ENCODE data around the gene TMEM121B.
A peak's percentile ranks its signal among the peaks of the same experiment; 100 is the strongest.

Gene TMEM121B

DNA sequence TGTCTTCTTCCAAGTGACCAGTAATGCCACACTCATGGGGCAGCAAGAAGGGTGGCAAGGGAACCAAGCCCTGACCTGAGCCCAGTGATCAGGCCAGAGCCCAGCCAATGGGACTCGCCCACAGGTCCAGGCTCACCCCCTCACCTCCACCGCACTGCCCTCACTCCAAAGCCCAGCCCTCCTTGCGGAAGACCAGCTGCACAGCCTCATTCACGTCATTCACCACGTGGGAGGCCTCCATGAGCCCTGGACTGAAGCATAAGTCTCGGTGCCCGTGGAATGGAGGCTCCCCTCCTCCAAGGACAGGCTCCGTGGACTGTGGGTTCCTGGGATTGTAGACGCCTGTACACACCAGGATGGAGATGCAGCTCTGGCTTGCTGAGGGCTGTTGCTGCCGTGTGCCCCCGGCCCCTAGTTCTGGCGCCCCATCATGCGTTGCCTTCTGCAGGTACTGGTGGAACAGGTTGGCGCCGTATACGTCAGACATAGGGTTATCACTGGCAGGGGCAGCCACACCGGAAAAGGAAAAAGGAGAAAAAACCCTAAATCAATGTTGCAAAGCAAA lies 16.8 kb upstream of the TMEM121B start:
- DNase-seq = no peak

DNA sequence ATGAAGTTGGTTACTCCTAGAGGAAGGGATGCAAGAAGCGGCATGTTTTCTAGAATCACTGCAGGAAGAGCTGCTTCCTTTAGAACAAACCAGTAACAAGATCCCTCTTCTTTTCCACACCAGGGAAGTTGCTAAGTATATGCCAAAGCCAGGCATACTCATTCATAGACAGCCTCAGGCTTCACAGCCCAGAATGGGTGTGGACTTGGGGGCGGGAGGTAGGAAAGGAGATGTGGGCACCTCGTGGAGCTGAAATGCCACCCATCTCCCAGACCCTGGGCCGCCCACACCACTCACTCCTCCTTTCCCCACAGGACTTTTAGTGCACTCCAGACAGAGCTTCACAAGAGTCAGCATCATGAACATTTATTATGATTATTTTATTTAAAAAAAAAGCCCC lies 16.0 kb upstream of the TMEM121B start:
- no peak for DNase-seq

DNA sequence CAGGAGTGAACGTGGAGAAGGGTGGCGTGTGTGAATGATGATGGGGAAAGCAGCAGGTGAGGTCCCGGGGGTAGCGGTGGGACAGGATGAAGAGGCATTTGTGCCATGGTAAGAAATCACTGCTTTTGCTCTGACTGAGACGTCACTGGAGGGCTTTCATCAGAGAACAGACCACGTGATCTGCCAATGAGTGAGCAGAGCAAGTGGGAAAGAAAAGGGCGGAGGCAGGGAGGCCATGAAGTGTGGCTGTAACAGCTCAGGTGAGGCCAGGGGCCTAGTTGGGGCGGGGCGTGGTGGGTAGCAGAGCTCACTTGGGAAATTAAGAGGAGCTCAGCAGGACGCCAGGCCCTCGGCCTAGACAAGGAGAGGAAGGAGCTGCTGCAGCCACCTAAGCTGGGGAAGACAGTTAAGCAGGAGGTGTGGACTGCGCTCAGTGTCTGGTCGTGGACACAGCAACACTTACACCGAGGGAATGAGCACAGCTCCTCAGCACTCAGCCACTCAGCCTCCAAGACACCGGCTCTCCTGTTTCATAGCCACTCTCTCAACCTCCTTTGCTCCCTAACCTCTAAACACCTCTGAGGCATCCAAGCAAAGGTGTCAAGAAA lies 14.1 kb upstream of the TMEM121B start:
- no peak for DNase-seq

DNA sequence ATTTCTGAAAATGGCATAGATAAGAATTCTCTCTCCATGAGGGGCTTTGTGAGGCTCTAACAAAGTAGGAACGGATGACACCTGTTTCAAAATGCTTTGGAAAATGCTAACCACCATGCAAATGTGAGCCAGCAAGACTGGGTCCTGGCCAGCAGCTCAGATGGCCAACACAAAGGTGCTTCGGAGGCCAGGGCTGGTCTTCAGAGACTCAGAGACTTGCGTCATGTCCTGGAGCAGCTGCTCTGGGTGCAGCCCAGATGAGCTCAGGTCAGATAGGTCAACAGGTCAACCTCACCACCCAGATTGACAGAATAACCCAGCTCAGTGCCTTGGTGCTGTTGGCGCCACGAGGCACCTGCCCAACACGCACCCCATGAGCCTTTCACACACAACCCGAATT lies 12.0 kb upstream of the TMEM121B start:
- DNase-seq = no peak

DNA sequence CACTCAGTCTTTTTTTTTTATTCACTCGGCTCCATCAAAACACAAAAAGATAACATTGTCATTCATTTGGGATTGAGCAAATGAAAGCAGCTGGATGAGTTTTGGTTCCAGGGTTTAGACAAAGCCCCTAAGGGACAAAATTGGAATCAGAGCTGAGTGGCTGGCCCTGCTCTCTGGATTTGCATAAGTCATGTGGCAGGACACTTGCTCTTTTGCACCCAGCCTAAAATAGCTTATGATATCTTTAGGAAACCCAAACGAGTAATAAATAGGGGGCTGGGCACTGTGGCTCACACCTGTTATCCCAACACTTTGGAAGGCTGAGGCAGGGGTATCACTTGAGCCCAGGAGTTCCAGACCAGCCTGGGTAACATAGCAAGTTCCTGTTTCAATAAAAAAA lies 11.0 kb upstream of the TMEM121B start:
- DNase-seq = no peak

DNA sequence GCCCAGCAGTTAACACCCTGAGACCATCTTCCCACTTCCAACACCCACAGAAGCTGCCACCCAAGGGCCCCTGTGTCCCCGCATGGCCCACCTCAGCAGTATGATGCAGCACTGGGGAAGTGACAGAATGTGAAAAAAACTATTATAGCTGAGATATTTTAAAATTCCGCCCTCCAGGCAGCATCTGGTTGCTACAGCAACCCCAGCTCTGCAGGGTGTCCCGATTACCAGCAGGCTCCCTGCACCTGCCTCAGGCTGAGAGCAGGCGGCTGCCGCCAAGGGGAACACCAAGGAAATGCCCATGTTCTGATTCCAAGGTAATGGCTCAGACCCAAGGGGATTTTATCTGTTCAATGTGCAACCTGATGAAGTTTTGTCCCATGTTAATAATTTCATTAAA lies 10.5 kb upstream of the TMEM121B start:
- DNase-seq = no peak

DNA sequence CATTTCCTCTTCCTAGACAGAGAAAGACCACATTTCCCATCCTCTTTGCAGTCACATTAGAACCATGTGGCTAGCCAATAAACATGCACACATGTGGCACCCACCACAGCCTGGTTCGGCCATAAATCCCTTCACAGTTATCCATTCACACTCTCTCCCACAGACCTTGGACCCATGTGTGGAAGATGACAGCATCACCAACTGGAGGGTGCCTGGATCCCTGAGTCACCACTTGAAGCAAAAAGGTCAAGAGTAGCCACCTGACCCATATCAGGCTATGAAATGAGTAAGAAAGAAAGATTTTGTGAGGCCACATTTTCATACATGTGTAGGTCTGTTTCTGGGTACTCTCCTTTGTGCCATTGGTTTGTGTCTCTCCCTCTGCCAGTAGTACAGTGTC lies 9.0 kb upstream of the TMEM121B start:
- DNase-seq = no peak

DNA sequence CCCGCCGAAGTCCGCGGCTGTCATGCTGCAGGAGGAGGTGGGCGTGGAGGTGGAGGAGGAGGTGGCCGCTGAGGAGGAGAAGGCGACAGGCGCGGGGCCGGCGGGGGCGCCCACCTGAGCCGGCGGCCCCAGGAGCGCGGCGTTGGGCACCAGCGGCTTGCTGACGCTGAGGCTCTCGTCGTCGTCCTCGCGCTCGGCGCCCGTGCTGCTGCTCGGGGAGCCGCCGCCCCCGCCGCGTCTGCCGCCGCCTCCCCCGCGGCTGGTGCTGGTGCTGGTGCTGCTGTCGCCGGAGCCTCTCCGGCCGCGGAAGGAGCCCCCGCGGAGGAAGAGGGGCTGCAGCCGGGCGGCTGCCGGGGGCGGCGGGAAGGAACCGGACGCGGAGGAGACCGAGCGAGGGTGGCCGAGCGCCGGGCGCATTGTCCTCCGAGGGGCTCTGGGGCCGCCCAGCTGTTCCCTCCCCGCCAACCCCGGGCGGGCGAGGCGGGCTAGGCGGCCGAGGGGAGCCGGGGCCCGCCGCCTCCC lies 388 bp downstream of the TMEM121B start:
- DNase-seq = peak; percentile 14

DNA sequence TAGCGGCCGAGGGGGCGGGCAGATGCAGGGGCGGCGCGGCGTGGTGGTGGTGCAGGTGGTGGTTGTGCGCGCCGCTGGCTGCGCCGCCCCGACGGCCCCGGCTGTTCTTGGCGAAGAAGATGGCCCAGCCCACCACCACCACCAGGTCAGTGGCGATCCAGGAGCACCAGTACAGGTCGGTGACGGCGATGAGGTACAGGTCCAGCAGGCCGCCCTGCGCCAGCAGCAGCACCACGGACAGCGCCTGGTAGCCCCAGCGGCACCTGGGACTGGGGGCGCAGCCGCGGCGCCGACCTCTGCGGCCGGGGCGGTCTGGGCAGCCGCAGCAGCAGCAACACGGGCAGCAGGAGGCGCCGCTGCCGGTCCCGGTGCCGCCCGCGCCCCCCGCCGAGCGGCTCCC lies 879 bp downstream of the TMEM121B start:
- peak; percentile 73 for DNase-seq

DNA sequence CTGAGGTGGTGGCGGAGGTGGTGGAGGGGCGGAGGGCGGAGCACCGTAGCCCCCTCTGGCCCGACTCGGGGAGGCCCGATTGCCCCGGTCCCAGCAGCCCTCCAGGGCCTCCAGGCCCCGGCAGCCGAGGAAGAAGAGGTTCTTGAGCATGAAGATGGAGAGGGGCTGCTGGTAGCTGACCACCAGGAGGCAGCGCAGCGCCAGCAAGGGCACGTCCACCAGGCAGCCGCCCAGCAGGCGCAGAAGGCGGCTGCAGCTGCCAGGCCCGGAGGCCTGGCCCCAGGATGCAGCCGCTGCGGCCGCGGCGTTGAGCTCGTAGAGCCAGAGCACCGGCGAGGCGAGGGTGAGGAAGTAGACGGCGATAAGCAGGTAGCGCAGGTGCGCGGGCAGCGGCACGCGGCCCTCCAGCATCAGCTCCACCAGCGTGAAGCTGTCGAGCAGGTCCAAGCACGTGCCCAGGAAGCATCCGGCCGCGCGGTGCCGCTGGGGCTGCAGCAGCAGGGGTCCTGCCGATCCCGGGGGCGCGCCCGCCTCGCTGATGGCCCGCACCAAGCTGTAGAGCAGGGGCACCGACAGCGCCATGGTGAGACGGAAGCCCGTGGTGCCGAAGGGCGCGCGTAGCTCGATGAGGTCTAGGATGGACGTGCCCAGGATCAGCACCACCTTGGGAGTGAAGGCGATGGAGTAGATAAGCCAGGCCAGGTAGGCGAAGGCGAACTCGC lies 1.5 kb downstream of the TMEM121B start:
- no peak for DNase-seq

DNA sequence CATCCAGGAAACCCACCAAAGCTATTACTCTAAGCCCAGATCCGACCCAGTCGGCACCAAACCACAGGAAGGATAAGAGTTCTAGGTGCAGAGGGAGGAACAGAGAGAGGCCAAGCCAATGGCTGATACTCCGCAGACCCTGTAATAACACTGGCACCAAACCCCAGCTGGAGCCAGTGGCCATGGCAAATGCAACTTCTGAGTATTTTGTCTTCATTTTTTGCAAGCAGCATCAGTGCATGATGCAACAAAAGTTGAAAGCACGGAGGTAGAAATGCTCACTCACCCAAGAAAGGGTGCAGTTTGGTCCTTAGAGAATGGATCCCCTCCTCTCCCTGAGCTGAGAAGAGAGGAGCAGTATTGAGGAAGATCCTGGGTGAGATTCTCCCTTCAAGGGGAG lies 2.8 kb downstream of the TMEM121B start:
- DNase-seq = no peak

DNA sequence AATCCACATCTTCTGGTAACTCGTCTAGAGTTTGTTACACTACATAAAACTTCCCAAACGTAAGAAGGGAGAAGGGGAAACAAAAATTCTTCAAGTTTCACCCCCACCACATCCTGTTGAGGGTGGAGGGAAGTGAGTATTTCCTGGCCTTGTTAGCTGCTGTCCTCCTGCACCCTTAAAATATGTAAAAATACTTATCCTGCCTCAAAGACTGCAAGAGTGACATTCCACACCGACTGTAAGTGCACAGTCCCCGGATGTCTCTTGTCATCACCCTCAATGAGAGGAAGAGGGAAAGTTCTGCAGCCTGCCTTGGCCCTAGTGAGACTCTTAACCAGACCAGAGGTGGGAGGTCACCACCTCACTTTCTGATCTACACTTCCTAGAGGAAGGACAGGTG lies 3.3 kb downstream of the TMEM121B start:
- peak; percentile 24 for DNase-seq

DNA sequence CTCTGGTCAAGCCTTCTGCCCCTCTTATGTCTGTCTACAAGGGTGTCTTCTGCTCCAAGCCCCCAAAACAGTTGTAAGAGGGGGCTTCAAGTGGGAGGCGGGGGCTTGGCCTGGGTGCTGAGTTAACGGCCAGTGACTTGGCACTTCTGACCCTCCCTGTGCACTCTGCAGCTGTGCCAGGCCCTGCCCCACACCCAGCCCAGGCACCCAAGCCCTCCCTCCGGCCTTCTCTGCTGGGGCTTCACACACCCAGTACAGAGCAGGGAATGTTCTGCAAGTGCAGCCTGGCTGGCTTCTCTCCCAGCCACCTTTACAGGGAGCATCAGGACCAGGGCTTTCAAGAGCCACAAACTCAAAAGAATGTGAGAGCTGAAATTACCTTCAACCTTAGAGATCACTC lies 3.8 kb downstream of the TMEM121B start:
- no peak for DNase-seq

DNA sequence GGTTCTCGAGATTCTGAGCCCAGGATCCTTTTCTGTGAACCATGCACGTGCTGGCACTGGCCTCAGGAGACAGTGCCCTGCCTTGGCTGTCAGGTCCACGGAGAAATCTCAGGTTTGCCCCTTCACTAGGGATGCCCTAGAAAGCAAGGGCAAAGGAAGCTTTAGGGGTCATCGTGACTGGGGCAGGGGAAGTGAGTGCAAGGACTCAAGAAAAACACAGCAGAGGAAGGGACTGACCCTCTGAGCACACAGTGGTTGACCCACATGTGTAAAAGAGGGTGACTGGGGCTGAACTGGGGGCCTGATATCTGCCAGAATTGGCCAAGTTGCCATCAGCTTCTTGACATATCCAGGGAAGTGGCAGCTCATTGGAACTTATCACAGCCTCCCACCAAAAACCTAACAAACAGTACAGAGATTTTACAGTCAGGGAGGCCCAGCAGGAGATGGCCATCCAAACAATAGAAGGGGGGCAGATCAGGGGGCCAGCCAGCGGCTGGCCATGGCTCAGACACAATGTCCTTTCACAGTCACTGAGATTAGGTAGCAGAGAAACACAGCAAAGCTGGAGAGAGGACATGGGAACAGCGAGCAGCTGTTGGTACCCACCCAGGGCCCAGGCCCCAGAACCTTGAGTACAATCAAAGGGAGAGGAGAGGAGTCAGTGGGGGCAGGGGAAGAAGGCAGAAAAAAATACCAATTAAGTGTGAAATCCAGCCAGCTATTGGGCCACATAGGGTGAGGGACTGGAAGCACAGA lies 4.4 kb downstream of the TMEM121B start:
- no peak for DNase-seq

DNA sequence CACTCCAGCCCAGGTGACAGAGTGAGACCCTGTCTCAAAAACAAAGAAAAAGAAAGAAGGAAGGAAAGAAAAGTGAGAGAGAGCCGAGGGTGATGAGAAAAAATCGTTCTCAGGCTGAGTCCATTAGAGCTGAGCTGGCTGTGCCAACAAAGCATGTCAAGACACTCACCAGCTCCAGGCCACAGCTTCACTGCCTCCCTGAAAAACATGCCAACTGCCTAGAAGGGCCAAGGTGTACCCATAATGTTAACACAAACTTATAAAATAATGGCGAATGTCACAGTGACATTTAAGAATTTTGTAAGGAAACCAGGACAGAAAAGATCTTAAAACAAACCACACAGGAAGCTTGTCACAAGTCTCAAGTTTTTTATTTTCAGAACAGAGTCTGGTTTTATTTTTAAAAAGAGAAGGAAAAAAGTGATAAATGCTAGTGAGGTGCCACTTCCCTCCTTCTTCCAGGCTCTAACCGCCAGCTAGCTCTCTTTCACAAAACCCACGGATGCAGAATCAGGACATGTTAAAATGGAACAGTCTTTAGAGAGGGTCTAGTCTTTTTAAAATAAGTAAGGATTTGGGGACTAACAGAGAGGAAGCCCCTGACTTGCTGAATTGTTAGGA lies 5.1 kb downstream of the TMEM121B start:
- no peak for DNase-seq

DNA sequence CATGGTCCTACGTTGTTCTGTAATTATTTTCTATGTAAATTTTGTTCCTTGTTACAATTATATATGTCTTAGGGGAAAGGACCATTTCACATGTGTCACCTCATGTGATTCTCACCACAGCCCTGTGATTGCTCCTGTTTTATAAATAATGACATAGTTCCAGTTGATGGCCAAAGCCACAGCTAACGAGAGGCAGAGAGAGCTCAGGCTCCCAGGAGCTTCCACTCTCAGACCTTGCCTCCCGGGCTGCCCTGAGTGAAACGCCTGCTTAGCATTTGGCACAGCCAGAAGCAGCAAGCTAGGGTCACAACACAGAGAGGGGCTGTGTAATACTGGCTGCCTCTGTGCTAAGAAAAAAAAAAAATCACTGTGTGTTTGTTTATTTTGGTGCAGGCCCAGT lies 5.9 kb downstream of the TMEM121B start:
- DNase-seq = no peak

DNA sequence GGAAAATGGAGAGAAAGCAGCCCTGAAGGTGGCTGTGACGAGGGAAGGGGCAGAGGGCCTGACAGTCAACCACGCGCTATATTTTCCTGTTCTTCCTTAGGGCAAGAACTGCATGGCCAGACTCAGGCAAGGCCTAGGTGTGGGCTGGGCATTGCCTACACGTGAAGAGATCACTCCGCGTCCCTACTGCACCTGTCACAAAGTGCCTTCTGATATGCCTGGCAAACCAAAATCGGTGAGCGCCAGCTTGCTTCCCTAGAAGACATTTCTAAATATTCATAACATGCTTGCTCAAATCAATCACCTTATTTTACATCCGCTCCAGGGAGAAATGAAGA lies 6.3 kb downstream of the TMEM121B start:
- no peak for DNase-seq

DNA sequence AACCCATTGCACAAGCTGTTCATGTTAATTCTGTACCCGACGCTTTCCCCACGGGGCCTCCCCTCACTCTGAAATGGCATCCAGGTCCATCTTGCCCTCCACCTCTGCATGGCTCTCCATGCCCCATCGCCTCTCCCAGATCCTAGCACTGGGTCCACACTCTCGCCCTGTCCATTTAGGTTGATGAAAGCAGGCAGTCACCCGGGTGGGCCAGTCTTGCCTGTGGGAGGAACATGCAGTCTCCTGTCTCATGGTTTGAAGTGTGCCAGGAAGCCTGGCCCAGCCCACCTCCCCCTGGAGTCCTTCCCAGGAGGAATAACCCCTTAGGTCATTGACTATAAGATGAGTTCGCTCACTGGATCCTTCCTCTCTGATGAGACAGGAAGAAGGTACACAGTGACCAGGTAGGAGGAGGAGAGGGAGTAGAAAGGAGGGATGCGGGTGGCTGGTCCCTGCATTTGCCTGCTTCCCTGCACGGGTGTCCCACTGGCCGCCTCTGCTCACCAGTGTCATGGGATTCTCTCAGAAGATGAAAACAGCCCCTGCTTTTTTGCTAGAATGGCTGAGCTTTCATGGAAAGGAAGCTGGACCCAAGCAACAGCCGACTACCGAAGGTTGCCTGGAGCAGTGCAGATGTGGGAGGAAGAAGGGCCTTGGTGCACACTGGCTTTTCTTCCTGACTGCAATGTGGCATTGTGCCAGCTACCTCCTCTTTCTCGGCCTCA lies 6.8 kb downstream of the TMEM121B start:
- no peak for DNase-seq

DNA sequence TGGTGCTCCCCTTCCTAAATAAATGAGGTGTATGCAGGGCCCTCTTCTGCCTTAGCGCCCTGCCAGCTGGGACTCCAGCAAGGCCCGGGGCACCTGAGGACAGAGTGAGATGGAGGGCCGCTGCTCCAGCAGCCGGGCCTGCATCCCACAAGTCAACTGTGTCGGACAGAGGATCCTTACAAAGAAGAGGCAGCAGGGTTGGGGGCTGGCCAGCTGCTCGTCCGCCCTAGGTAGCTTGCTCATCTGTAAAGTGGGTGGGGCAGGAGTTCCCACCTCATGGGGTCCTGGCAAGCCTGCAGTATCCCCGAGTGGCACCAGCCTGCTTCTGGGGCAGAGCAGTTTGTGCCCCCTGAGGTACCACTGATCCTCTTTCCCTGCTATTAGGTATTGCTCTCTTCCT lies 7.6 kb downstream of the TMEM121B start:
- DNase-seq = no peak

DNA sequence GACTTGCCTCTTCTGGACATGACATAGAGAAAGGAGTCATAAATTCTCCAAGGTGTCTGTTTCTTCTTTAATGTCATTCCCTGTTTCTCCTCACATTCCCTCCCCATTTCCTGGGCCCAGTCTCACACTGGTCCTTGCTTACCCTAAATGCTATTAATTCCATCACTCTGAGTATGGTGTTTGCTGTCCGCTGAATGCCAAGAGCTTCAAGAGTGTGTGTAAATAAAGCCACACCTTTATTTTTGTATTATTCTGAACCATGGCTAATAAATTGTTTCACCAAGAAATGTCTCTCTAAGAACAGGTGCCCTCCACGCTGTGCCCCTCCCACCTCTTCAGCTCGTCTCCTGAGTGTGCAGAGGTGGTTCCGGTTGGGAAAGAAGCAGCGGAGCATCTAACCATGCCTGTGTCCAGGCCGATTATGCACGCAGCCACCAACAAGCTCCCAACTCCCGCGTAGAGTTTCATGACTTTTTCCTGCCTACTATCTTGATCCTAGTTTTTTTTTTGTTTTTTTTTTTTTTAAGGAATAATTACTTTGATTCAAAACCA lies 8.6 kb downstream of the TMEM121B start:
- DNase-seq = no peak

DNA sequence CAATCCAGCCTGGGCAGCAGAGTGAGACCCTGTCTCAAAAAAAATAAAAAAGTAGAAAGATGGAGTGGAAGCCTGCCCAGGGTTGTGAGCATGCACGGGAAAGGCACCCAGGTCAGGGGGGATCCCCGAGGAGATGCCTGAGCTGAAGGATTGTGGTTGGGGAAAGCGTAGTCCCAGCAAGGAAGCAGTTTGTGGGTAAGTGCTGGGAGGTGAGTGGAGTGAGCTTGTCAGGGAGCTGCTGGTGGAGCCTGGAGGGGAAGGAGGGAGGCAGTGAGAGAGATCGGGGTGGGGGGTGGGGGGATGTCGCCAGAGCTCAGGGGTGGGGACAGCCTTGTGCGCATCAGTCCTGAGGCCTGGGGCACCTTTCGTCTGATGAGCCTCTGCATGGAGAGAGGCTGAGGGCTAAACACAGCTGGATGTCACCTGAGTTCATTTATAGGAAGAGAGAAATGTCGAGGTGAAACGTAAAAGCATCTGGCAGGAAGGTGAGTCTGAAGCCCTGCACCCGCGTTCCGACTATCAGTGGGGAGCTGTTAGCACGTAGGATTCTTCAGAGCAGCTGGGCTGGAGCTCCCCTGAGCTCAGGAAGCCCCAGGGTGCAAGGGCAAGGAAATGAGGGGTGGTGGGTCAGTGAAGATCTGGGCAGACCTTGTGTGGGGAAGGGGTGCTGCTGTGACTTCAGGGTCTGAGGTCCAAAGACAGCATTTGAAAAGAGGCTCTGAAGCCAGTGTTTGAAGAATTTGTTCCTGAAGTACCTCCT lies 10.2 kb downstream of the TMEM121B start:
- no peak for DNase-seq

DNA sequence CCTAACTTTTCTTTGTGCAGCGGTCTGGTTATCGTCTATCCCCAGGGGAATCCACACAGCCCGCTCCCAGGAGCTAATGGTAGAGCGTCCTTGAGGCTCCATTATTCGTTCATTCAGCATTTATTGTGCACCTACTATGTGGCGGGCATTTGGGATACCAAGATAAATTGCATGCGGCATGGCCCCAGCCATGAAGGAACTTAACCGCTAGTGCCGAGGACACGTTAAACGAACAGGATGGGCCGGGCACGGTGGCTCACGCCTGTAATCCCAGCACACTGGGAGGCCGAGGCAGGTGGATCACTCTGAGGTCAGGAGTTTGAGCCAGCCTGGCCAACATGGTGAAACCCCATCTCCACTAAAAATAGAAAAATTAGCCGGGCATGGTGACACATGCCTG lies 11.2 kb downstream of the TMEM121B start:
- no peak for DNase-seq
